Activated CD8-positive, alpha-beta memory T cell treated with anti-CD3 and anti-CD28 coated beads, Interleukin-2, amount 50 U/mL, for 1 hour (primary cell): Measurements from ENCODE around the gene ZNF792.
"Not testable (repeated sequence)": the region's sequence is repeated elsewhere in the genome, so short reads cannot be mapped to it uniquely, and the experiment has no call there.

Source experiments
- DNase-seq: peaks from one replicate; pipeline ENCODE4 v3.0.0-alpha.2; 2020; ENCODE audit errors: extremely low read depth

The ZNF792 gene

GRCh38 chr19:34925278-34925855, 38.7 kb downstream of the ZNF792 start:
- DNase-seq: no peak

- not testable (repeated sequence) for DNase-seq
These were observed 43.8 kb downstream of the ZNF792 start for GRCh38 chr19:34920090-34920786.

GRCh38 chr19:34918190-34918589, 45.8 kb downstream of the ZNF792 start:
- no peak for DNase-seq

GRCh38 chr19:34917144-34917543, 46.9 kb downstream of the ZNF792 start:
- DNase-seq: not testable (repeated sequence)

- DNase-seq: no peak
These were observed 53.3 kb downstream of the ZNF792 start for GRCh38 chr19:34910770-34911169.
